Spleen (tissue), 11 donors: ENCODE results near the gene CAMKK1. TPM values are rescaled to one million over a fixed set of nuclear protein-coding genes. Genes with fewer than 3 reads are reported as not detected.

Experiments
- DNase-seq: peaks from one replicate; pipeline ENCODE4 v3.0.0-alpha.2; 2020
- H3K27ac ChIP-seq, 8 donors: fragments of 200-600 bp; sonication (generic) in 7 of 8; 1 replicate in 4 of 8; 2 replicates in 4 of 8; pipeline versions ENCODE4 v1.5.0 to v1.8.0; 2016 to 2021; ENCODE audit warnings: inconsistent platforms in 4 of 8, mild to moderate bottlenecking in 4 of 8, moderate library complexity in 1 of 8
- H3K27me3 ChIP-seq, 7 donors: fragments of 200-600 bp; sonication (generic) in 6 of 7; replicated peaks in 1 of 7; 1 replicate in 4 of 7; 2 replicates in 3 of 7; pipeline versions ENCODE4 v1.5.0 to v1.8.0; 2016 to 2021; ENCODE audit warnings: inconsistent platforms in 3 of 7, mild to moderate bottlenecking in 1 of 7
- H3K36me3 ChIP-seq, 6 donors: fragments of 200-600 bp; sonication (generic) in 5 of 6; 1 replicate in 4 of 6; 2 replicates in 2 of 6; pipeline versions ENCODE4 v1.5.0 to v1.8.0; 2016 to 2021; ENCODE audit warnings: inconsistent platforms in 2 of 6
- H3K4me1 ChIP-seq, 6 donors: fragments of 200-600 bp; sonication (generic) in 5 of 6; 1 replicate in 3 of 6; 2 replicates in 3 of 6; pipeline versions ENCODE4 v1.5.0 to v1.8.0; 2016 to 2021; ENCODE audit warnings: inconsistent platforms in 3 of 6
- H3K4me3 ChIP-seq, 8 donors: fragments of 200-600 bp; sonication (generic) in 7 of 8; 1 replicate in 4 of 8; 2 replicates in 4 of 8; pipeline versions ENCODE4 v1.5.0 to v1.8.0; 2016 to 2021; ENCODE audit warnings: inconsistent platforms in 4 of 8, mild to moderate bottlenecking in 4 of 8, moderate library complexity in 2 of 8
- H3K9me3 ChIP-seq, 8 donors: fragments of 200-600 bp; sonication (generic) in 7 of 8; 1 replicate in 4 of 8; 2 replicates in 4 of 8; pipeline versions ENCODE4 v1.5.0 to v1.8.0; 2016 to 2021; ENCODE audit warnings: inconsistent platforms in 4 of 8
- POLR2A ChIP-seq, 3 donors: fragments of 450-650 bp; IDR thresholded peaks; one replicate each; pipeline ENCODE4 v1.5.1; 2017; ENCODE audit warnings: antibody characterized with exemption in 3 of 3, mild to moderate bottlenecking in 1 of 3
- POLR2AphosphoS5 ChIP-seq, 3 donors: sonication (generic); formaldehyde crosslinking; IDR thresholded peaks; one replicate each; pipeline ENCODE4 v1.5.1; 2017; ENCODE audit warnings: antibody characterized with exemption in 3 of 3
- WGBS, 5 donors: extraction: QIAGEN DNeasy Blood & Tissue Kit in 3 of 5; methylation state at CpG; one replicate each; pipeline versions ENCODE4 v1.1.5 to v1.1.7; 2013 to 2018; 5-methylcytosine and 5-hydroxymethylcytosine counted together
- intact Hi-C: fragments of 100-400 bp; cut with DNase I; formaldehyde crosslinking; loops from one replicate; pipeline ENCODE4 v1.15.0; 2023; ENCODE audit warnings: low total_unique reads
- polyA plus RNA-seq, 3 donors: library from polyadenylated mRNA; stranded (reverse); fragments of 200-250 nt; gene quantifications; one replicate each; pipeline ENCODE4 v1.2.1, GENCODE V29; 2013
- total RNA-seq, 7 donors: library from RNA; depleted of rRNA in 3 of 7; stranded (reverse); fragments of >200 nt in 3 of 7; fragmentation: NEBNext Ultra II Directional in 4 of 7; extraction: Animal tissue kit (Norgen Biotek cat#: 25700) in 4 of 7; gene quantifications; one replicate each; pipeline versions ENCODE4 v1.1.0 to v1.2.1, GENCODE V29; 2016 to 2021
- TF ChIP-seq, protein P1 (sequence below), 11 experiments: fragments of 200-600 bp in 7 of 11; fragments of 450-650 bp in 4 of 11; sonication (generic) in 4 of 11; IDR thresholded peaks in 8 of 11; conservative IDR thresholded peaks in 3 of 11; 1 replicate in 7 of 11; 2 replicates in 4 of 11; pipeline versions ENCODE4 v1.4.0 to v1.8.0; 2016 to 2021; ENCODE audit warnings: antibody characterized with exemption in 11 of 11, inconsistent platforms in 4 of 11, mild to moderate bottlenecking in 1 of 11
- donor health status: healthy with polysubstance abuse.
- donor health status: DM: no; HTN: no; CAD: no; lungs with moderate emphysema.
- donor health status: DM: no; HTN: no; CAD: no.
- donor health status: Bipolar disorder and iron deficiency.
- donor health status: healthy.
- donor health status: DM: no; HTN: no; CAD: no.
- donor health status: DM: yes; HTN: yes; CAD: no.

CAMKK1 gene
- total and polyA plus RNA-seq, 10 donors, result 5.2 to 13.0 (median 9.0) TPM

DNA sequence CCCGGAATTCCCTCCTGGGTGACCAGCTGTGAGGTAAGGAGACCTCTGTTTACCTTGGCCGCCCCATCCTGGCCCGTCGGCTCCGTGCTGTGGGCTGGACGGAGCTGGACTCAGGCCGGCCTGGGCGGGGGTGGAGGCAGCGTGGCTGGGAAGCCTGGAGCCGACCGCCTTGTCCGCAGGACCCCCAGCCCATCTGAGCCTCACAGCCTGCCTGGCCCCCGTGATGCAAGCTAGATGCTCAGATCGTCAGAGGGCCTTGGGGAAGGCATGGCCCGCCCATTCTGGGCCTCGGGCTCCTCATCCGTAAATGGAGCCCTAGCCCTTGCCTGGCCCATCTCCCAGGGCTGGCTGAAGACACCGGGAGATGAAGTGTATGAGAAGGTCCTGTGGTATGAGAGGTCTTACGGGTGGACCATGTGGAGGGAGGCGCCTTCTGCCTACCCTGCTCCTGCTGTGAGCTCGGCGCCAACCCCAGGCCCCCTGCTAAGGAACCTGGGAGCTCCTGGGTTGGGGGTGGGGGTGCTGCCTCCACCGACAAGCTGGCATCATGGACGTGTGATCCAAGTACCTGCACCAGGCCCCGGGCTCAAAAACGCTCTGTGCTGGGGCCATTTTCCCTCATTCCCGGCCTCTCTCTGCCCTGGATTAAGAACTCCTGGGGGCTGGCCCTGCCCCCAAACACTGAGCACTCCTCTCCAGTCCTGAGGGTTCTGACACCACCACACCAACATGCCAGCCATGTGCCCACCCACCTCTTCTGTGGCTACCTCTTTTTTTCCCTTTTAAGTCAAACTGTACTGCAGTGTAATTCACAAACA is 28.9 kb upstream of the CAMKK1 start:
- peaks cover 7 to 48% (median 19%) of the 10 kb centered on the region in 6 donors for H3K4me1 ChIP-seq
- no peak overlapping the region for H3K4me3 ChIP-seq
- peaks cover 0 to 34% (median 16%) of the 10 kb centered on the region in 6 donors for H3K36me3 ChIP-seq
- no peak for DNase-seq
- intact Hi-C loops, result no loop called here
- no peaks in the 10 kb centered on the region for H3K9me3 ChIP-seq
- WGBS, 5 donors, result 83 to 91% (median 91%) methylated on average over 11 to 27 of the region's 27 CpGs
- TF ChIP-seq, protein P1, sequence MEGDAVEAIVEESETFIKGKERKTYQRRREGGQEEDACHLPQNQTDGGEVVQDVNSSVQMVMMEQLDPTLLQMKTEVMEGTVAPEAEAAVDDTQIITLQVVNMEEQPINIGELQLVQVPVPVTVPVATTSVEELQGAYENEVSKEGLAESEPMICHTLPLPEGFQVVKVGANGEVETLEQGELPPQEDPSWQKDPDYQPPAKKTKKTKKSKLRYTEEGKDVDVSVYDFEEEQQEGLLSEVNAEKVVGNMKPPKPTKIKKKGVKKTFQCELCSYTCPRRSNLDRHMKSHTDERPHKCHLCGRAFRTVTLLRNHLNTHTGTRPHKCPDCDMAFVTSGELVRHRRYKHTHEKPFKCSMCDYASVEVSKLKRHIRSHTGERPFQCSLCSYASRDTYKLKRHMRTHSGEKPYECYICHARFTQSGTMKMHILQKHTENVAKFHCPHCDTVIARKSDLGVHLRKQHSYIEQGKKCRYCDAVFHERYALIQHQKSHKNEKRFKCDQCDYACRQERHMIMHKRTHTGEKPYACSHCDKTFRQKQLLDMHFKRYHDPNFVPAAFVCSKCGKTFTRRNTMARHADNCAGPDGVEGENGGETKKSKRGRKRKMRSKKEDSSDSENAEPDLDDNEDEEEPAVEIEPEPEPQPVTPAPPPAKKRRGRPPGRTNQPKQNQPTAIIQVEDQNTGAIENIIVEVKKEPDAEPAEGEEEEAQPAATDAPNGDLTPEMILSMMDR (IDR thresholded peaks at IDR 0.05 in 8 of 11, conservative IDR thresholded peaks at IDR 0.05 in 3 of 11), result no peak
- TF ChIP-seq POLR2AphosphoS5 (IDR thresholded peaks at IDR 0.05), result peak in 2 of 3 donors; percentile 22 to 68
- H3K27me3 ChIP-seq, result no peaks in the 10 kb centered on the region
- no peak overlapping the region for H3K27ac ChIP-seq

DNA sequence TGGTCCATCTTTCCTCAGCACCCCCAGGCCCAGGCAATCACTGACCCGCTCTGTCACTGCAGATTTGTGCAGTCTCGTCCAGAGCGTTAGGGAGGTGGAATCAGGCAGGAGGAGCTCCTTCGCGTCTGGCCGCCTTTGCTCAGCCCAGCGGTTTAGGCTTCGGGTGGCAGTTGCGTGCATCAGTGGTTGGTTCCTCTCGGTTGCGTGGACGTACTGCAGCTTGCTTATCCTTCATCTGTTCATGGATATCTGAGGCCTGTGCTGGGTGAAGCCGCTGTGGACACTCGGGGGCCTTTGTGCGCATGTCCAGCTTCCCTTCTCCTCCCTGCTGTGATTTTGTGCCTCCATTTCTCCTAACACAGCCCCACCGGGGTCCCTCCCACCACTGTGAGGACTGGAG is 28.2 kb upstream of the CAMKK1 start:
- DNase-seq, result no peak
- no peaks in the 10 kb centered on the region for H3K27me3 ChIP-seq
- H3K36me3 ChIP-seq, result peaks cover 0 to 27% (median 15%) of the 10 kb centered on the region in 6 donors
- peaks cover 15 to 55% (median 26%) of the 10 kb centered on the region in 6 donors for H3K4me1 ChIP-seq
- intact Hi-C loops, result no loop called here
- TF ChIP-seq POLR2AphosphoS5 (IDR thresholded peaks at IDR 0.05), result no peak
- TF ChIP-seq, protein P1 (IDR thresholded peaks at IDR 0.05 in 8 of 11, conservative IDR thresholded peaks at IDR 0.05 in 3 of 11), result no peak
- TF ChIP-seq POLR2A (IDR thresholded peaks at IDR 0.05), result no peak
- no peak overlapping the region for H3K27ac ChIP-seq
- WGBS, 5 donors, result 71 to 79% (median 76%) methylated on average over 16 of the region's 16 CpGs
- no peak overlapping the region for H3K4me3 ChIP-seq
- H3K9me3 ChIP-seq, result no peaks in the 10 kb centered on the region

DNA sequence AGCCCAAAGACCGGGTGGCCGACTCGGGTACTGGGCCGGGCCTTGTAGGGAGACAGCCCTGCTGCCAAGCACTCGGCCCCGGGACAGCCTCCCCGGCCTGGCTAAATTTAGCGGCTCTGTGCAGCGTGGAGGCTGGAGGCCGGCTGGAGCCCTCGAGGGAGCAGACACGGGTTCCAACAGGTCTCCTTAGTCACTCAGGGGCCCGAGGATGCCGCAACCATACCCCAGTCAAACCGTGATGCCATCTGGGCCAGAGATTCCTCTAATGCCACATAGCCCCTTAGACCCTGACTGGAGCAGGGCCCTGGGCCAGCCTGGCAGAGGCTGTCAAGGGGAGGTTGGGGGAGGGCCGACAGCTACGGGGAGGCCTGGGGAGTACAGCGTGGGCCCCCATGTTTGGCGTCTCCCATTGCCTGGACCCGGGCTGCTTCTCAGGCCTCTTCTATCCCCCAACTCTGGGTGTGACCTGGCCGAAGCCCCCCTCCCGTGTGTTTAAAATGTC is 26.3 kb upstream of the CAMKK1 start:
- intact Hi-C loops, result no loop called here
- peaks cover 19 to 66% (median 44%) of the 10 kb centered on the region in 6 donors for H3K4me1 ChIP-seq
- no peak for DNase-seq

More for the DNA sequence above, 26.3 kb upstream of the CAMKK1 start:
- Histone ChIP-seq H3K27me3 (no peaks in the 10 kb centered on the region), H3K9me3 (no peaks in the 10 kb centered on the region), H3K4me3 (no peak overlapping the region), H3K36me3 (peaks cover 0 to 8% (median 3%) of the 10 kb centered on the region in 6 donors), H3K27ac (peak overlapping the region in 4 of 8 donors; percentile 28 to 96 (median 36))
- WGBS, 5 donors, result 87 to 94% (median 89%) methylated on average over 10 to 22 of the region's 22 CpGs
- TF ChIP-seq POLR2A (IDR thresholded peaks at IDR 0.05), result no peak
- TF ChIP-seq POLR2AphosphoS5 (IDR thresholded peaks at IDR 0.05), result no peak
- TF ChIP-seq, protein P1 (IDR thresholded peaks at IDR 0.05 in 8 of 11, conservative IDR thresholded peaks at IDR 0.05 in 3 of 11), result no peak
